GM12872 (cell line): ENCODE data around the gene TBC1D9B.

Source experiments
- TF ChIP-seq, protein P1 (sequence below): IDR thresholded peaks from 3 replicates; pipeline ENCODE4 v1.5.1; 2011; ENCODE audit warnings: low read depth, mild to moderate bottlenecking, low read length, moderate library complexity; ENCODE audit not compliant: insufficient read depth

Gene TBC1D9B

DNA sequence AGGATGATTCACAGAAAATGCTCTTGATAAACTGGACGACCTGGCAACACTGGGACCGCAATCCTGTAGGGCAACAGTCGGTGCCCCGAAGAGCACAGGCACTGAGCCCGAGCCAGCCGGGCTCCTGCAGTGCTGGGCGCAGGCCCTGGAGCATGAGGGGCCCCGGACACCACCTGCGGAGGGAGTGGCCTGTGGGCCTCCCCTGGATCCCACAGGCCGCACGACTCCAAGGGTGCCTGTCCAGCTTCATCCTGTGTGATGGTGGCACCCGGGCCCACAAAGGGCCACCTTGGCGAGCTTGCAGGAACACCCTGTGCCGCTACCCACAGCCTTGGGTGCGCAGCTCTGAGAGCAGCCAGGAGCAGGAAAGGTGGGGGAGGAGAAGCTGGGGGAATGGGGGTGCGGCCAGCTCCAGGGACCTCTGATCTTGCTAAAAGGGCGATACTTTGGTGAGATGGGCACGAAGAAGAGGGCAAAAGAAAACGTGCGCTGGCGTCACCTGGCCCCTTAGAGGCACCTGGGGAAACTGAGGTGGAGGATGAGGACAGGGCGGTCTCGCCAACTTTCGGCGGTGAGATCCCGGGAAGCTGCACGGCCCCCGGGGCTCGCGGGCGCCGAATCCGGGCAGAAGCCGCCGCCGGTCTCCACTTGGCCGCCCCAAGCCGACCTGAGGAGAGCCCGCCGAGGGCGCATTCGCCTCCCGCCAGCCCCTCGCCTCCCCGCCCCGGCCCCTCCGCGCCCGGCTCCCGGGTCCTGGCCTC lies 722 bp downstream of the TBC1D9B start:
- TF ChIP-seq, protein P1, sequence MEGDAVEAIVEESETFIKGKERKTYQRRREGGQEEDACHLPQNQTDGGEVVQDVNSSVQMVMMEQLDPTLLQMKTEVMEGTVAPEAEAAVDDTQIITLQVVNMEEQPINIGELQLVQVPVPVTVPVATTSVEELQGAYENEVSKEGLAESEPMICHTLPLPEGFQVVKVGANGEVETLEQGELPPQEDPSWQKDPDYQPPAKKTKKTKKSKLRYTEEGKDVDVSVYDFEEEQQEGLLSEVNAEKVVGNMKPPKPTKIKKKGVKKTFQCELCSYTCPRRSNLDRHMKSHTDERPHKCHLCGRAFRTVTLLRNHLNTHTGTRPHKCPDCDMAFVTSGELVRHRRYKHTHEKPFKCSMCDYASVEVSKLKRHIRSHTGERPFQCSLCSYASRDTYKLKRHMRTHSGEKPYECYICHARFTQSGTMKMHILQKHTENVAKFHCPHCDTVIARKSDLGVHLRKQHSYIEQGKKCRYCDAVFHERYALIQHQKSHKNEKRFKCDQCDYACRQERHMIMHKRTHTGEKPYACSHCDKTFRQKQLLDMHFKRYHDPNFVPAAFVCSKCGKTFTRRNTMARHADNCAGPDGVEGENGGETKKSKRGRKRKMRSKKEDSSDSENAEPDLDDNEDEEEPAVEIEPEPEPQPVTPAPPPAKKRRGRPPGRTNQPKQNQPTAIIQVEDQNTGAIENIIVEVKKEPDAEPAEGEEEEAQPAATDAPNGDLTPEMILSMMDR = no peak

DNA sequence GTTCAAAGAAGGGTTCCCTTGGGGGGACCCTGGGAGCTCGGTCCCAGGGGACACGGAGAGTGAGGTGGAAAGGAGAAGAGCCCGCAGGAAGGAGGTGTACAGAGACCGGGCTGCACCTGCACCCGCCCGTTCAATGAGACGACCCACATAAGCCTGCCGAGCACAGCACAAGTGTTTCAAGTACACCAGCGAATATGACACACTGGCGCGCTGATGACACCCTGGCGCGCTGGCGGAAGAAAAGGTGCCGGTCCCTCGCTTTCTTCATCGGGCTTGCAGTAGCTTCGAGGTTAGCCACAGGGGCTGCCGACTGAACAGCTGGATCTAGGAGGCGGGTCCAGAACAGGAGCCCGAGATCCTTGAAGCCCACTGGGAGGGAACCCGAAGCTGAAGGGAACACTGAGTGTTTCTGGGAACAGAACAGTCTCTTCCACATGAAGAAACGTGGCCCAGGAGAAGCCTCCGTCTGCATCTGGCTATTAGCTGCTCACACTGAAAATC lies 1.4 kb downstream of the TBC1D9B start:
- TF ChIP-seq, protein P1 = no peak

DNA sequence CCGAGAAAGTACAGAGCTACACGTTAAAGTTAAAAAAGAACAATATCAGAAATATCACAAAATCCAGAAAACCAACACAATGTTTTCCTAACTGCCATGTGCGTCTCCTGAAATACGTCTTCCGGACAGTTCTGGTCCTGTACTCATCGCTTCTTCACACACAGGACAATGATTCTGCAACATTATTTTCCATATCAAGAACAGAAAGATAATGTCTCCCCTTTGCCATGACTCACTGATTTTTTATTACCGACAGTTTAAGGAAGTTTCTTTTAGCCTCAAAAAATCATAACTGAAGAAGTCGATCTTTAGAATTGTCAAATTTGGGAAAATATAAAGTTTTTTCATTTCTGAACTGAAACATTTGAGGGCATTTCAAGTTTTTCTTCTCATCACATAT lies 2.5 kb downstream of the TBC1D9B start:
- TF ChIP-seq, protein P1 = no peak

DNA sequence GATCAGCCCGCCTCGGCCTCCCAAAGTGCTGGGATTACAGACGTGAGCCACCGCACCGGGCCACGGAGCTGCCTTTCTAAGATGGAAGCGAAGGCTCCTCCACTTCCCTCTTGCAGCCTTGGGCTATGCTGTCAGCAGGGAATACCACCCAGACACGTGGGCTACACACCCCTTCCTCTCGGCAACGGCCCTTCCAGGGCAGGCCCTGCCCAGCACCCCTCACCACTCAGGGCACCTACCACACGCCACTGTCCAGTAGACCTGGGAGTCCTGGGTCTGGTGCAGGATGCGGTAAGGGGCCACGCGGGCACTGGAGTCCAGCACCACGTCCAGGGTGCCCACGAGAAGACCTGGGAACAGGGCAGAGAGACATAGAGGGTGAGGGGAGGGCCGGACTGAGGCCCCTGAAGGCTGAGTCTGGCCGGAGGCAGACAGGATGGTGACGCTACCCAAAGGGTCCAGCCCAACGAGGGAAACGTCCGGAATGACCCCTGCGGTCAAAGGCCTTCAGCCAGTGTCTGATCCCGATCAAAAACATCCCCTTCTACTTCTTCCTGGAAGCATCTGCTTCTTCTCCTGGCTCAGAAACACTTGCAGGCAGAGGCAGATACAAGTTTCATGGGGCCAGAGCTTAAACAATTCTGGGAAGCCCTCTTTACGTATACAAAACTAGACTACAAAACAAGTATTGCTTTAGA lies 3.1 kb downstream of the TBC1D9B start:
- TF ChIP-seq, protein P1 = no peak

DNA sequence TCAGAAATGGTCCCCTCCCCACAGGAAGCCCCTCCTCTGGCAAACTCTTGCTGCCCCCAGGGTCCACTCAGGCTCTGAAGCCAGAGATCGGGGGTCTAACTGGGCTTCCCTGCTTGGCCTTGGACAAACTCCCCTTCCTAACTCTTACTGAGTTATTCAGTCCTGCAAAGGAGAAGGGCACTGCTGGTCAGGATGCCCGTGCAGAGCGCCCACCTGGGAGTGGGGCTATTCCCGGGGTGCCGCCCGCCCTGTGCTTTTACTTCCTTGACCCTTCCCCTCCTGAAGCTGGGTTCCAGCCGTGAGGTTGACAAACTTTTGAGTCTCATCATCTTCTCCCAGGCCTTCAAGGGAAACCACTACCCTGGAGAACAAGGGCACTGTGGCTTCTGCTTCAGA lies 4.9 kb downstream of the TBC1D9B start:
- TF ChIP-seq, protein P1 = no peak

DNA sequence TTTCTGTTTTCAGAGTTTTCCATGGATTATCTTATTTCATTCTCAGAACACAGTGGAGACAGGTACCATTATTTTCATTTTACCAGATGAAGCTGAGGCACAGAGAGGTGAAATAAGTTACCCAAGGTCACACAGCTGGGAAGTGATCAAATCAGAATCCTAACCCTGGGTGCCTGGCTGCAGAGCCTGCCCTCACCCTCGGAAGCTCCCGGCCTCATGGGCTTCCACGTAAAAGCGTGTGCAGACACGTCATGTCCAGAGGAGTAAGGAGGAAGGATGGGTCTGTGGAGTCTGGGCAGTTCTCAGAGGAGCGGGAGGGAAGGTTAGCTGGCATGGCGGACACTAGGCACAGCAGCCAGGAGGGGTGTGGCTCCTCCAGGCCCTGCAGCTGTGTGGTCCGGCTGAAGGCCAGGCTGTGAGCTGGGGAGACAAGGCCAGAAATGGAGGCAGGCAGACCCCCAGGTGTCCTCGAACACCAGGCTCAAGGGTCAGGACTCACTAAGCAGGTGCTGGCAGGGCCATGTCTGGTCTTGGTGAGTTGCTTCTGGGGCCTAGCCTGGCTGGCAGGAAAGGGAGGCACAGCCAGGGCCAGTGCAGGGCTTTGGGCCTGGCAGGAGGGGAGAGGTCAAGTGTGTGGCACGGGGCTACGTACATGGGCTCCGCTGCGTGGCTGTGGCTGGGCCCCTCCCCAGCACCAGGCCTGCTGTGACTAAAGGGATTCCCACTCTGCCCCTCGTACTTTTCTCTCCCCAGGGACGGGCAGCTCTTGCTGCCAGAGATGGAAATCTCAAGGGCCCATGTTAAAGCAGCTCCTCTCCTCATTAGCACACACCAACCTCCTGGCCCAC lies 5.6 kb downstream of the TBC1D9B start:
- TF ChIP-seq, protein P1 = no peak

DNA sequence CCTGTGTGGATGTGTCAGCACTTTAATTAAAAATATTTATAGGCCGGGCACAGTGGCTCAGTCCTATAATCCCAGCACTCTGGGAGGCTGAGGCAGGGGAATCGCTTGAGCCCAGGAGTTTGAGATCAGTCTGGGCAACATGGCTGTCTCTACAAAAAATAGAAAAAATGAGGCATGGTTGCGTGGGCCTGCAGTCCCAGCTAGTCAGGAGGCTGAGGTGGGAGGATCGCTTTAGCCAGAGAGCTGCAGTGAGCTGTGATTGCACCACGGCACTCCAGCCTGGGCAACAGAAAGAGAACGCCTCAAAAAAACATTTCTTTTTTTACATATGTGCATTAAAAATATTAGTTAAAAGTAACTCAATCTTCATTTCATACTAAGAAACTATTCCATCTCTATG lies 6.2 kb downstream of the TBC1D9B start:
- TF ChIP-seq, protein P1 = no peak
